ENCODE data around the gene NSF.
"Not testable (repeated sequence)": the region's sequence is repeated elsewhere in the genome, so short reads cannot be mapped to it uniquely, and the experiment has no call there.

Gene NSF

GRCh38 chr17:46632146-46632545 lies 41.7 kb downstream of the NSF start:
- not testable (repeated sequence) for DNase-seq

- not testable (repeated sequence) for DNase-seq
Observed at GRCh38 chr17:46634844-46635243, 44.4 kb downstream of the NSF start.

- not testable (repeated sequence) for DNase-seq
Observed at GRCh38 chr17:46641861-46642656, 51.6 kb downstream of the NSF start.

- not testable (repeated sequence) for DNase-seq
Observed at GRCh38 chr17:46647251-46647650, 56.8 kb downstream of the NSF start.

- DNase-seq = not testable (repeated sequence)
Observed at GRCh38 chr17:46647688-46648278, 57.3 kb downstream of the NSF start.

GRCh38 chr17:46649246-46649645 lies 58.8 kb downstream of the NSF start:
- DNase-seq = not testable (repeated sequence)

- not testable (repeated sequence) for DNase-seq
Observed at GRCh38 chr17:46652024-46652643, 61.7 kb downstream of the NSF start.

GRCh38 chr17:46658235-46658634 lies 67.8 kb downstream of the NSF start:
- not testable (repeated sequence) for DNase-seq

- not testable (repeated sequence) for DNase-seq
Observed at GRCh38 chr17:46659702-46660101, 69.2 kb downstream of the NSF start.

- not testable (repeated sequence) for DNase-seq
Observed at GRCh38 chr17:46663123-46663522, 72.7 kb downstream of the NSF start.

- DNase-seq = not testable (repeated sequence)
Observed at GRCh38 chr17:46663552-46663951, 73.1 kb downstream of the NSF start.

- DNase-seq = not testable (repeated sequence)
Observed at GRCh38 chr17:46665969-46666368, 75.5 kb downstream of the NSF start.

GRCh38 chr17:46670789-46671188 lies 80.3 kb downstream of the NSF start:
- not testable (repeated sequence) for DNase-seq

- not testable (repeated sequence) for DNase-seq
Observed at GRCh38 chr17:46672777-46673176, 82.3 kb downstream of the NSF start.

- DNase-seq = not testable (repeated sequence)
Observed at GRCh38 chr17:46677819-46678218, 87.3 kb downstream of the NSF start.

- DNase-seq = not testable (repeated sequence)
Observed at GRCh38 chr17:46683653-46684052, 93.2 kb downstream of the NSF start.

- DNase-seq = not testable (repeated sequence)
Observed at GRCh38 chr17:46685284-46685683, 94.8 kb downstream of the NSF start.

- DNase-seq = not testable (repeated sequence)
Observed at GRCh38 chr17:46692196-46692595, 101.7 kb downstream of the NSF start.

- DNase-seq = not testable (repeated sequence)
Observed at GRCh38 chr17:46693283-46693682, 102.8 kb downstream of the NSF start.

- not testable (repeated sequence) for DNase-seq
Observed at GRCh38 chr17:46696522-46696921, 106.1 kb downstream of the NSF start.

GRCh38 chr17:46699014-46699413 lies 108.5 kb downstream of the NSF start:
- not testable (repeated sequence) for DNase-seq

- no peak for DNase-seq
Observed at GRCh38 chr17:46717999-46718398, 127.5 kb downstream of the NSF start.

GRCh38 chr17:46719891-46720290 lies 129.4 kb downstream of the NSF start:
- DNase-seq = no peak

- DNase-seq = no peak
Observed at GRCh38 chr17:46720408-46720807, 129.9 kb downstream of the NSF start.
